GM12878 (cell line): ENCODE measurements around the gene MARS1. TPM values are rescaled to one million over a fixed set of nuclear protein-coding genes. Genes with fewer than 3 reads are reported as not detected.

Experiments used
- ATAC-seq: fragments of 200-7000 bp; cut with Tn5 transposase; 3 replicates; pipeline ENCODE4 v1.9.1; 2020; ENCODE audit warnings: mild to moderate bottlenecking, moderate library complexity
- BruUV-seq: library from RNA; stranded (reverse); fragments of 400-500 nt; replicated peaks from 2 replicates; lab custom pipeline; 2021; lab: Mats Ljungman, UMichigan
- CTCF ChIA-PET: fragments of 300-600 bp; sonication (Branson Sonifier 250); formaldehyde crosslinking; extraction: SDS; loops from one replicate; lab custom pipeline; 2021; ENCODE audit warnings: inconsistent platforms; lab: Yijun Ruan, JAX
- POLR2A ChIA-PET: fragments of 350-600 bp; formaldehyde crosslinking; extraction: SDS; loops from one replicate; lab custom pipeline; 2021; ENCODE audit warnings: inconsistent platforms; lab: Charles Lee
- RAD21 ChIA-PET: fragments of 300-600 bp; sonication (Branson Sonifier 250); formaldehyde crosslinking; loops from one replicate; lab custom pipeline; 2023; ENCODE audit warnings: antibody characterized with exemption; ENCODE audit not compliant: unreplicated experiment; lab: Charles Lee
- SMC1A ChIA-PET: fragments of 300-600 bp; sonication (Branson Sonifier 250); formaldehyde crosslinking; loops from one replicate; lab custom pipeline; 2023; ENCODE audit not compliant: unreplicated experiment, uncharacterized antibody; lab: Charles Lee
- DNase-seq: peaks from one replicate; pipeline ENCODE4 v3.0.0-alpha.2; 2011; ENCODE audit warnings: low read depth, low spot score
- FAIRE-seq: peaks from 3 replicates; lab custom pipeline; 2011; peaks lifted over from hg19 to GRCh38; lab: Jason Lieb, UNC
- H2AFZ ChIP-seq: 2 replicates; pipeline ENCODE4 v1.6.0; 2011; ENCODE audit warnings: low read depth, low read length, control low read depth; ENCODE audit not compliant: control insufficient read depth
- H3K27ac ChIP-seq: 2 replicates; pipeline ENCODE4 v1.5.1; 2011; ENCODE audit warnings: control low read depth; ENCODE audit not compliant: control insufficient read depth, insufficient read depth
- H3K27me3 ChIP-seq, 2 experiments: replicated peaks in 1 of 2; 2 replicates each; pipeline versions ENCODE4 v1.6.0 to v1.6.1; 2011; ENCODE audit warnings: low read length in 1 of 2; ENCODE audit not compliant: control insufficient read depth in 2 of 2, insufficient read depth in 2 of 2
- H3K36me3 ChIP-seq, 2 experiments: 2 replicates each; pipeline ENCODE4 v1.5.1; 2011; ENCODE audit warnings: low read length in 1 of 2; ENCODE audit not compliant: control insufficient read depth in 2 of 2, insufficient read depth in 2 of 2
- H3K4me1 ChIP-seq: 2 replicates; pipeline ENCODE4 v1.6.1; 2011; ENCODE audit warnings: mild to moderate bottlenecking, low read length, moderate library complexity, mixed read lengths; ENCODE audit not compliant: control insufficient read depth, insufficient read depth
- H3K4me2 ChIP-seq: 2 replicates; pipeline ENCODE4 v1.6.0; 2011; ENCODE audit warnings: control low read depth; ENCODE audit not compliant: control insufficient read depth, insufficient read depth
- H3K4me3 ChIP-seq: fragments of 200-600 bp; sonication (generic); 2 replicates; pipeline ENCODE4 v1.5.1; 2016
- H3K79me2 ChIP-seq: 2 replicates; pipeline ENCODE4 v1.6.0; 2011; ENCODE audit warnings: low read length; ENCODE audit not compliant: control insufficient read depth, insufficient read depth
- H3K9ac ChIP-seq: 2 replicates; pipeline ENCODE4 v1.8.0; 2011; ENCODE audit warnings: low read length, control low read depth, mixed read lengths; ENCODE audit not compliant: control insufficient read depth, insufficient read depth
- H3K9me3 ChIP-seq: replicated peaks from 3 replicates; pipeline ENCODE4 v1.5.1; 2011; ENCODE audit warnings: mild to moderate bottlenecking, low read length; ENCODE audit not compliant: control insufficient read depth, insufficient read depth
- H4K20me1 ChIP-seq: 2 replicates; pipeline ENCODE4 v1.6.0; 2011; ENCODE audit not compliant: control insufficient read depth, insufficient read depth
- CHD2 ChIP-seq: IDR thresholded peaks from 2 replicates; pipeline ENCODE4 v1.6.1; 2011; ENCODE audit warnings: low read depth, low read length, improper control_type of control experiment, borderline replicate concordance
- CTCF ChIP-seq, 3 experiments: IDR thresholded peaks in 2 of 3; conservative IDR thresholded peaks in 1 of 3; 2 replicates each; pipeline ENCODE4 v1.5.1; 2011; ENCODE audit warnings: low read depth in 3 of 3, low read length in 3 of 3, mild to moderate bottlenecking in 3 of 3, control low read depth in 2 of 3, moderate library complexity in 2 of 3, inconsistent platforms in 1 of 3, mixed read lengths in 1 of 3; ENCODE audit not compliant: control insufficient read depth in 2 of 3, insufficient read depth in 1 of 3; ENCODE audit errors: extremely low read depth in 1 of 3
- CUX1 ChIP-seq: IDR thresholded peaks from 2 replicates; pipeline ENCODE4 v1.6.1; 2012; ENCODE audit warnings: improper control_type of control experiment, low read depth, low read length; ENCODE audit not compliant: insufficient replicate concordance
- GABPA ChIP-seq: IDR thresholded peaks from 2 replicates; pipeline ENCODE4 v1.6.1; 2014; ENCODE audit warnings: antibody characterized with exemption, low read depth, mild to moderate bottlenecking, inconsistent platforms
- HDAC6 ChIP-seq: fragments of 200-600 bp; sonication (generic); IDR thresholded peaks from one replicate; pipeline ENCODE4 v1.8.0; 2017; ENCODE audit warnings: antibody characterized with exemption; ENCODE audit not compliant: unreplicated experiment
- IKZF2 ChIP-seq, 2 experiments: fragments of 450-650 bp; IDR thresholded peaks; 2 replicates each; pipeline ENCODE4 v1.6.1; 2017; ENCODE audit warnings: mild to moderate bottlenecking in 2 of 2, moderate library complexity in 2 of 2
- KLF5 ChIP-seq: fragments of 450-650 bp; IDR thresholded peaks from 2 replicates; pipeline ENCODE4 v1.6.1; 2014; ENCODE audit warnings: mild to moderate bottlenecking; ENCODE audit not compliant: partially characterized antibody
- MEF2A ChIP-seq: IDR thresholded peaks from 2 replicates; pipeline ENCODE4 v1.6.1; 2011; ENCODE audit warnings: low read depth, mild to moderate bottlenecking, low read length, moderate library complexity; ENCODE audit not compliant: insufficient read depth
- POLR2AphosphoS2 ChIP-seq: IDR thresholded peaks from 2 replicates; pipeline ENCODE4 v1.6.1; 2011; ENCODE audit warnings: low read depth, mild to moderate bottlenecking, low read length, improper control_type of control experiment, moderate library complexity
- POLR2AphosphoS5 ChIP-seq: IDR thresholded peaks from 2 replicates; pipeline ENCODE4 v1.6.1; 2011; ENCODE audit warnings: mild to moderate bottlenecking, low read length, inconsistent platforms
- RUNX3 ChIP-seq: IDR thresholded peaks from 2 replicates; pipeline ENCODE4 v1.6.1; 2012; ENCODE audit warnings: low read length, inconsistent platforms
- SREBF2 ChIP-seq: IDR thresholded peaks from 2 replicates; pipeline ENCODE4 v1.6.1; 2012; ENCODE audit warnings: mild to moderate bottlenecking, low read length
- SRF ChIP-seq, 2 experiments: IDR thresholded peaks; 2 replicates each; pipeline ENCODE4 v1.6.1; 2011; ENCODE audit warnings: low read depth in 2 of 2, low read length in 2 of 2, mild to moderate bottlenecking in 1 of 2, moderate library complexity in 1 of 2
- YY1 ChIP-seq: IDR thresholded peaks from 2 replicates; pipeline ENCODE4 v1.6.1; 2011; ENCODE audit warnings: low read depth, mild to moderate bottlenecking, low read length
- ZNF207 ChIP-seq: fragments of 450-650 bp; IDR thresholded peaks from 2 replicates; pipeline ENCODE4 v1.6.1; 2014; ENCODE audit warnings: antibody characterized with exemption, mild to moderate bottlenecking, borderline replicate concordance
- ZNF274 ChIP-seq: IDR thresholded peaks from one replicate; pipeline ENCODE4 v1.8.0; 2011; ENCODE audit not compliant: insufficient read length, insufficient read depth
- ZSCAN29 ChIP-seq: fragments of 450-650 bp; IDR thresholded peaks from 2 replicates; pipeline ENCODE4 v1.6.1; 2017; ENCODE audit warnings: mild to moderate bottlenecking, moderate library complexity
- WGBS: methylation state at CpG from one replicate; pipeline ENCODE4 v1.1.6; 2016; ENCODE audit warnings: low lambda C conversion rate; ENCODE audit not compliant: insufficient replicate concordance, insufficient coverage; ENCODE audit errors: missing lambda C conversion rate; 5-methylcytosine and 5-hydroxymethylcytosine counted together
- in situ Hi-C: fragments of 300-500 bp; cut with MboI; formaldehyde crosslinking; loops from 9 replicates; pipeline ENCODE4 v1.14.3; 2018; ENCODE audit warnings: mixed read lengths
- intact Hi-C: fragments of 100-400 bp; cut with micrococcal nuclease; formaldehyde crosslinking; loops from one replicate; pipeline ENCODE4 v1.14.2; 2022; ENCODE audit not compliant: unreplicated experiment
- polyA plus RNA-seq, 11 experiments: library from polyadenylated mRNA; depleted of rRNA in 4 of 11; unstranded in 6 of 11; stranded (reverse) in 5 of 11; fragments of >200 nt; fragmentation: Nextera tagmentation in 4 of 11; fragmentation: Illumina TruSeq in 1 of 11; extraction: Ambion mirVana in 4 of 11; extraction: Trizol in 1 of 11; gene quantifications; 1 replicate in 1 of 11; 2 replicates in 10 of 11; pipeline versions ENCODE4 v1.2.1 to v1.2.3, GENCODE V29; 2011 to 2016; ENCODE audit warnings: inconsistent platforms in 2 of 11, missing spikeins in 2 of 11, low read depth in 1 of 11
- total RNA-seq, 4 experiments: library from RNA; depleted of rRNA in 3 of 4; stranded (reverse); fragments of >200 nt in 3 of 4; fragmentation: Illumina TruSeq in 1 of 4; extraction: Trizol in 1 of 4; gene quantifications; 2 replicates each; pipeline versions ENCODE4 v1.2.1 to v1.2.3, GENCODE V29; 2013 to 2021

MARS1 gene
- total and polyA plus RNA-seq, 10 of the 15 experiments (the other 5 are each of a cell fraction or from before 2014, with no cell fraction given), result 72.3 to 270 (median 153) TPM

DNA sequence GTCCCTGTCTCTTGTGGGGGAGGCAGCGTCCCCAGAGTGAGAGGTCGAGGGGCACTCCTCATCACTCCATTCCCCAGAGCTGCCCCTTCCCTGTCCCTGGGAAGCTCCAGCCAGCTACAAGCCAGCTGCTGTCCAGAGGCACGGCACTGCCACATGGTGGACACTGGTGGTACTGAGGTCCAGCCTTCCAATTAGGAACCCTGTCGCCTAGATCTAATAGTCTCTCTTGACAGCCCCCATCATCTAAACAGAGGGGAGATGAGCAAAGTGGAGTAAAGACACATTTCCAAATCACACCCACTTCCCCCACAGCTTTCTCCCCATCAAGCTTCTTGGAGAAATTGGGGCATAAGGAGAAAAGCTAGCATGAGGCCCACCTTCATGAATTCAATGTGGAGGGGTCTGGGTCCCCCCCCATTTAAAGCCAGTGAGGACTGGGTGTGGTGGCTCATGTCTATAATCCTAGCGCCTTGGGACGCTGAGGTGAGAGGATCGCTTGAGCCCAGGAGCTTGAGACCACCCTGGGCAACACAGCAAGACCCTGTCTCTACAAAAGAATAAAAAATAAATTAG lies 34.8 kb upstream of the MARS1 start:
- Histone ChIP-seq H3K27me3 (no peaks in the 10 kb centered on the region), H3K9ac (no peak overlapping the region), H3K4me3 (no peak overlapping the region), H3K79me2 (no peaks in the 10 kb centered on the region), H3K4me2 (no peak overlapping the region), H3K27ac (no peak overlapping the region), H3K9me3 (no peaks in the 10 kb centered on the region), H3K36me3 (no peaks in the 10 kb centered on the region), H3K4me1 (peaks cover 6% of the 10 kb centered on the region), H2AFZ (peak overlapping the region; percentile 76), H4K20me1 (no peaks in the 10 kb centered on the region)
- no TSS peak for BruUV-seq
- ChIA-PET SMC1A (interaction anchor here (0.7 to 7.6 kb wide), 39 partner anchors 8 to 239 kb away, joined by 3 to 226 read pairs (median 4); partner anchors contain the start of genes INHBC and SHMT2), CTCF (interaction anchor here (0.6 to 11.0 kb wide), 62 partner anchors 9 to 355 kb away, joined by 3 to 540 read pairs (median 6); partner anchors contain the start of genes DCTN2, INHBC, SHMT2 and STAC3), POLR2A (interaction anchor here (0.5 to 6.1 kb wide), 20 partner anchors 8 to 1078 kb away, joined by 3 to 29 read pairs (median 4); partner anchors contain the start of gene INHBC), RAD21 (interaction anchor here (0.6 to 6.8 kb wide), 38 partner anchors 9 to 770 kb away, joined by 3 to 224 read pairs (median 5); partner anchors contain the start of genes DDIT3, INHBC, SHMT2 and STAC3)
- DNase-seq, result no peak
- in situ Hi-C loops, result loop anchor here (10.0 kb wide), 1 partner anchor 138 kb away; no protein-coding TSS in a partner anchor
- FAIRE-seq, result peak; percentile 79
- intact Hi-C loops, result loop anchor here (1.0 kb wide), 2 partner anchors 146 to 190 kb away; no protein-coding TSS in a partner anchor
- 19% methylated on average over 7 of the region's 7 CpGs for WGBS
- peak; percentile 68 for ATAC-seq
- TF ChIP-seq POLR2AphosphoS2 (no peak), YY1 (peak; percentile 69; the same call in 1 of the 2 replicates), CUX1 (no peak), CHD2 (no peak), HDAC6 (no peak), ZSCAN29 (no peak), IKZF2 (IDR thresholded peaks at IDR 0.05) (peak; percentile 23 to 52; a peak in 1 of 4 replicates), CTCF (IDR thresholded peaks at IDR 0.05 in 2 of 3, conservative IDR thresholded peaks at IDR 0.05 in 1 of 3; ENCODE audit: control insufficient read depth in 2 of 3, extremely low read depth in 1 of 3, insufficient read depth in 1 of 3, low read depth in 3 of 3, low read length in 3 of 3) (peak; percentile 94 to 97 (median 96); a peak in 5 of 6 replicates), ZNF207 (no peak), RUNX3 (no peak), GABPA (no peak), ZNF274 (no peak), POLR2AphosphoS5 (no peak), SRF (IDR thresholded peaks at IDR 0.05; ENCODE audit: low read depth in 2 of 2, low read length in 2 of 2) (no peak), KLF5 (no peak), SREBF2 (no peak), MEF2A (no peak)
